Measurements from ENCODE around the gene CDH26.

- TF ChIP-seq CTCF (IDR thresholded peaks at IDR 0.05) (no peak), POLR2A (IDR thresholded peaks at IDR 0.05) (no peak)
Observed at GRCh38 chr20:60058879-60059278, 100.7 kb downstream of the CDH26 start.
